Calu3 (cell line): ENCODE data around the gene CELSR1. TPM values are rescaled to one million over a fixed set of nuclear protein-coding genes. Genes with fewer than 3 reads are reported as not detected.

Source experiments
- BruUV-seq: library from RNA; stranded (reverse); fragments of 400-500 nt; replicated peaks from 2 replicates; lab custom pipeline; 2021; lab: Mats Ljungman, UMichigan
- CTCF ChIA-PET: fragments of 300-600 bp; sonication (Branson Sonifier 250); formaldehyde crosslinking; loops from one replicate; lab custom pipeline; 2022; ENCODE audit warnings: antibody characterized with exemption; lab: Charles Lee
- DNase-seq: peaks from one replicate; pipeline ENCODE4 v3.0.0; 2022
- H3K27ac Mint-ChIP-seq: one replicate; pipeline ENCODE4 v1.8.0; 2022; ENCODE audit warnings: mixed read lengths; ENCODE audit not compliant: unreplicated experiment
- H3K27me3 Mint-ChIP-seq: one replicate; pipeline ENCODE4 v1.8.0; 2022; ENCODE audit warnings: mixed read lengths; ENCODE audit not compliant: unreplicated experiment
- H3K36me3 Mint-ChIP-seq: one replicate; pipeline ENCODE4 v1.8.0; 2022; ENCODE audit warnings: mild to moderate bottlenecking, moderate library complexity, mixed read lengths; ENCODE audit not compliant: insufficient read depth, unreplicated experiment
- H3K4me1 Mint-ChIP-seq: one replicate; pipeline ENCODE4 v1.8.0; 2022; ENCODE audit warnings: mild to moderate bottlenecking, low read depth, mixed read lengths; ENCODE audit not compliant: unreplicated experiment
- H3K4me3 Mint-ChIP-seq: one replicate; pipeline ENCODE4 v1.8.0; 2022; ENCODE audit warnings: mild to moderate bottlenecking, low read depth, moderate library complexity, mixed read lengths; ENCODE audit not compliant: unreplicated experiment
- H3K9me3 Mint-ChIP-seq: one replicate; pipeline ENCODE4 v1.8.0; 2022; ENCODE audit warnings: low read depth, mixed read lengths; ENCODE audit not compliant: unreplicated experiment
- intact Hi-C: fragments of 100-400 bp; cut with micrococcal nuclease; formaldehyde crosslinking; loops from one replicate; pipeline ENCODE4 v1.10.0; 2022; ENCODE audit not compliant: unreplicated experiment
- total RNA-seq: library from RNA; stranded (reverse); gene quantifications from 2 replicates; pipeline ENCODE4 v1.2.3, GENCODE V29; 2022
- TF ChIP-seq, protein P1 (sequence below): fragments of 200-600 bp; IDR thresholded peaks from one replicate; pipeline ENCODE4 v1.8.0; 2022; ENCODE audit warnings: antibody characterized with exemption; ENCODE audit not compliant: unreplicated experiment

The CELSR1 gene
- total RNA-seq, 1 experiment from 2014 or later = 45.5 TPM

DNA sequence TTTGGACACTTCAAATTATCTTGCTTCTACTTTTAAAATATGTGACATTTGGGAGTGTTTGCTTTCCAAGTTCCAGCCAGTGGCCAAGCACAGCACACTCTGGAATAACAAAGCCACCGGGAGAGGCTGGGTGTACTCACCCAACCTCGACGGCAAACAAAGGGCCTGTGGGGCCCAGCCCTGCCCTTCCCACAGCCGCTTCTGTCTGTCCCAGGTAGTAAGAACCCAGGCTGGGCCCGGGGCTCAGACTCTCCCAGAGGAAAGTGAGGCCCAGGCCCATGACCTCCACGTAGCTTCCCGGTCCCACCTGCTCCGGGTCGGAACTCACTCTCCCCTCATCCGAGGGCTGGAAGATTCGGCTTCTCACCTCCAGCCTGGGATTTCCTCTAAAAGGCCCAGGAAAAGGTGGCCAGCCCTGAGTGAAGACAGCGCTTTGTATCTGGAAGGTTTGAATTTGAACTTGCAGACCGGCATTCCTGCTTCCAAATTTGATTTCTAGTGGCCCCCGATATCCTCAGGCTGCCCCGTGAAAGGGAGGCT is 93.5 kb downstream of the CELSR1 start:
- peaks cover 5% of the 10 kb centered on the region for H3K27me3 Mint-ChIP-seq
- no peak overlapping the region for H3K4me3 Mint-ChIP-seq
- peaks cover 13% of the 10 kb centered on the region for H3K36me3 Mint-ChIP-seq
- DNase-seq = no peak
- no TSS peak for BruUV-seq
- TF ChIP-seq, protein P1, sequence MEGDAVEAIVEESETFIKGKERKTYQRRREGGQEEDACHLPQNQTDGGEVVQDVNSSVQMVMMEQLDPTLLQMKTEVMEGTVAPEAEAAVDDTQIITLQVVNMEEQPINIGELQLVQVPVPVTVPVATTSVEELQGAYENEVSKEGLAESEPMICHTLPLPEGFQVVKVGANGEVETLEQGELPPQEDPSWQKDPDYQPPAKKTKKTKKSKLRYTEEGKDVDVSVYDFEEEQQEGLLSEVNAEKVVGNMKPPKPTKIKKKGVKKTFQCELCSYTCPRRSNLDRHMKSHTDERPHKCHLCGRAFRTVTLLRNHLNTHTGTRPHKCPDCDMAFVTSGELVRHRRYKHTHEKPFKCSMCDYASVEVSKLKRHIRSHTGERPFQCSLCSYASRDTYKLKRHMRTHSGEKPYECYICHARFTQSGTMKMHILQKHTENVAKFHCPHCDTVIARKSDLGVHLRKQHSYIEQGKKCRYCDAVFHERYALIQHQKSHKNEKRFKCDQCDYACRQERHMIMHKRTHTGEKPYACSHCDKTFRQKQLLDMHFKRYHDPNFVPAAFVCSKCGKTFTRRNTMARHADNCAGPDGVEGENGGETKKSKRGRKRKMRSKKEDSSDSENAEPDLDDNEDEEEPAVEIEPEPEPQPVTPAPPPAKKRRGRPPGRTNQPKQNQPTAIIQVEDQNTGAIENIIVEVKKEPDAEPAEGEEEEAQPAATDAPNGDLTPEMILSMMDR = no peak
- H3K9me3 Mint-ChIP-seq = no peaks in the 10 kb centered on the region
- H3K27ac Mint-ChIP-seq = no peak overlapping the region
- H3K4me1 Mint-ChIP-seq = peaks cover 10% of the 10 kb centered on the region
- CTCF ChIA-PET = interaction anchor here (0.7 kb wide), 1 partner anchor 242 kb away, joined by 3 read pairs; no protein-coding TSS in a partner anchor
- intact Hi-C loops = no loop called here

DNA sequence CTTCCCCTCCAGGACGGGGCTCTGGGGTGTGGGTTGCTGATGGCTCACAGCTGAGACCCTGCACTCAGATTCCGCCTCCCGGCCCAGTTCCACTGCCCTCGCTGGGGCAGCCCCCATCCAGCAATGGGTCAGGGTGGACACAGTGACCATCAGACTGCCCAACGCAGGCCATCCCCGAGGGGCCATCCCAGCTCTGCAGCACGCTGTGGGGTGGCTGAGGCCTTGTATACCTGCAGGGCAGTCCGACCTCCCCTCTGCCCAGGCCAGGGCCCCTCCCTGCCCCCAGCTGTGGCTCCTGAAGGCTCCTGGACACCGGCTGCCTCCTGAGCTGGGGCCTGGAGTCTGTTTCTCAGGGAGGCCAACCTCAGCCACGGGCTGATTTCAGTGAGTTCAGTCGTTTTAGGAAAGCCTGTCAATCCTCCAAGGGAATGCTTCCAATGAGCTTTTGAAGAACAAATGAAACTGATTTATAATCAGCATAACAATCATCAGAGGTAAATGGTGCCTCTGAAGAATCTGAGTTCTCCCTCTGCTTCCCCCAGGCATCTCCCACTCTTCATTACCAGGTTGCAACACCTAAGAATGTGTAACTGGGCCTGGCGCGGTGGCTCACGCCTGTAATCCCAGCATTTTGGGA is 95.1 kb downstream of the CELSR1 start:
- peaks cover 12% of the 10 kb centered on the region for H3K36me3 Mint-ChIP-seq
- no peaks in the 10 kb centered on the region for H3K4me1 Mint-ChIP-seq
- intact Hi-C loops = no loop called here
- H3K27me3 Mint-ChIP-seq = no peaks in the 10 kb centered on the region
- no peak for DNase-seq
- no TSS peak for BruUV-seq
- no peak overlapping the region for H3K4me3 Mint-ChIP-seq
- CTCF ChIA-PET = no interaction called here
- H3K9me3 Mint-ChIP-seq = no peaks in the 10 kb centered on the region
- H3K27ac Mint-ChIP-seq = no peak overlapping the region
- TF ChIP-seq, protein P1 = no peak

DNA sequence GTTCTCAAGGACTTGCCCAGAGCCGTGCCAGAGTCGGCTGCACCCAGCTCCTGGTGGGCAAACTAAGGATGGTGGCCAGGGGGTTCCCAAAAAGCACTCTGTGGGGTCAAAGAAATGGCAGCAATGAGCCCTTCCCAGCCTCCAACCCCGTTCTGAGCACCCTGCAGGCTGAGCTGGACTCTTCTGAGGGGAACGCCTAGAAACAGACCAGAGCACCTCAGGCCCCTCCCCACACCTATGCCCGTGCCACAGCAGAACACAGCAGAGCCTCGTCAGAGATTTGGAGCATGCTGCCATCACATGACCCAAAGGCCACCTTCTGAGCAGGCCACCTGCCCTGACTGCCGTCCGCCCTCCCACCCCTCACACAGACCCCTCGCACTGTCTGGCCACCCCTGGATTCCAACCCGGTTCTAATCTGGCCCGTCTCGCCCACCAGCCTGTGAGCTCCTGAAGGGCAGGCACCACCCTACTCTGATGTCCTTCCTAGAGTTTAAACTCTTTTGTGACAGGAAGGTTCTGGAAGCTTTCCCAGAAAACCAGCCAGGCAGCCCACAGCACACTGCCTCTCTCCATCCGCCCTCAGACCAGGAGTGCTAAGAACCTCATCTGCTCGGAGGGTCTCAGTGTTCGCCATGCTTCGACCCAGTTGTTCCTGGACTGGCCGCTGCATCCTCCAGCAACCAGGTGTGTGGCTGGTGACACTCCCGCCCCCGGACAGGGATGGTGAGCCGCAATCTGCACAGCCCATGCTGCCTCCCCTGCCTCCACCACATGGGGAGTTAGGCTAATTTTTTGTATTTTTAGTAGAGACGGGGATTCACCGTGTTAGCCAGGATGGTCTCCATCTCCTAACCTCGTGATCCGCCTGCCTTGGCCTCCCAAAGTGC is 97.6 kb downstream of the CELSR1 start:
- TF ChIP-seq, protein P1 = no peak
- Mint-ChIP-seq H3K27ac (no peak overlapping the region), H3K9me3 (no peaks in the 10 kb centered on the region), H3K4me1 (no peaks in the 10 kb centered on the region), H3K27me3 (no peaks in the 10 kb centered on the region), H3K4me3 (no peak overlapping the region), H3K36me3 (peaks cover 6% of the 10 kb centered on the region)
- no peak for DNase-seq
- intact Hi-C loops = no loop called here
- no TSS peak for BruUV-seq
- CTCF ChIA-PET = no interaction called here

DNA sequence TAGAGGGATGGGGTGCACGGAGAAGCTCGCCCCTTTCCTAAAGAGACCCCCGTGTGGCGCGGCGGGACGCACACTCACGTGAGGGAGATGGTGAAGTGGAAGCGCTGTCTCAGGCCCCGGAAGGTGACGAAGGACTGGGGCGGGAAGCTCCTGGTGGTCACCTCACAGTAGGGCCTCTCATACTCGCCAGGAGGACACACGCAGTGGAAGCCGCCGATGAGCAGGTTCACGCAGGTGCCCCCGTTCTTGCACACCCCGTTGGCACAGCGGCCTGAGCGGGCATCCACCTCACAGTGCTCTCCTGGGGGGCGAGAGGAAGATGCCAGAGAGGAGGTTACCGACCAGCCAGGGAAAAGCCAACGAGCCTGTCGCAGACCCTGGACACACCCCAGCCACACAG is 98.3 kb downstream of the CELSR1 start:
- no peak for DNase-seq
- Mint-ChIP-seq H3K4me1 (no peaks in the 10 kb centered on the region), H3K9me3 (no peaks in the 10 kb centered on the region), H3K27ac (no peak overlapping the region), H3K36me3 (peaks cover 6% of the 10 kb centered on the region), H3K4me3 (no peak overlapping the region), H3K27me3 (no peaks in the 10 kb centered on the region)
- CTCF ChIA-PET = no interaction called here
- no TSS peak for BruUV-seq
- intact Hi-C loops = no loop called here
- TF ChIP-seq, protein P1 = no peak
